GM12874 (cell line): ENCODE data around the gene TET3.

Experiments used
- TF ChIP-seq, protein P1 (sequence below): IDR thresholded peaks from 2 replicates; pipeline ENCODE4 v1.5.1; 2011; ENCODE audit warnings: low read depth, mild to moderate bottlenecking, control low read depth, low read length, moderate library complexity; ENCODE audit not compliant: insufficient read depth

The TET3 gene

DNA sequence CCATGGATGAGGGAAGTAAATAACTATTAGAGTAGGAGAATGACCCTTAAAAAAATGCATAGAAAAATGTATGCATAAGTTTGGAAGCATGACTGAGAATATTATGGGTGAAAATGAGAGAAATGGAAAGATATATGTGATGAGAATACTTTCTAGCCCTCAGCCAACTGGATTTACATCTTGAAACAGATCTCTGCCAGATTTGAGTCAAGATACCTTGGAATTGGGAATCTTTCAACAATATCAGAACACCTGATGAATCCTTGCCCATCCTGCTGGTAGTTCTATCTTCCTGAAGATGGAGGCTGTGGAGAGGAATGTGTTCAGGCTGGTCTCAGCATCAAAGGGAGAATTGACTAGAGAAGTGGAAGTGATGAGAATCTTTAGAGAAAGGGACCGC is 5.8 kb downstream of the TET3 start:
- TF ChIP-seq, protein P1, sequence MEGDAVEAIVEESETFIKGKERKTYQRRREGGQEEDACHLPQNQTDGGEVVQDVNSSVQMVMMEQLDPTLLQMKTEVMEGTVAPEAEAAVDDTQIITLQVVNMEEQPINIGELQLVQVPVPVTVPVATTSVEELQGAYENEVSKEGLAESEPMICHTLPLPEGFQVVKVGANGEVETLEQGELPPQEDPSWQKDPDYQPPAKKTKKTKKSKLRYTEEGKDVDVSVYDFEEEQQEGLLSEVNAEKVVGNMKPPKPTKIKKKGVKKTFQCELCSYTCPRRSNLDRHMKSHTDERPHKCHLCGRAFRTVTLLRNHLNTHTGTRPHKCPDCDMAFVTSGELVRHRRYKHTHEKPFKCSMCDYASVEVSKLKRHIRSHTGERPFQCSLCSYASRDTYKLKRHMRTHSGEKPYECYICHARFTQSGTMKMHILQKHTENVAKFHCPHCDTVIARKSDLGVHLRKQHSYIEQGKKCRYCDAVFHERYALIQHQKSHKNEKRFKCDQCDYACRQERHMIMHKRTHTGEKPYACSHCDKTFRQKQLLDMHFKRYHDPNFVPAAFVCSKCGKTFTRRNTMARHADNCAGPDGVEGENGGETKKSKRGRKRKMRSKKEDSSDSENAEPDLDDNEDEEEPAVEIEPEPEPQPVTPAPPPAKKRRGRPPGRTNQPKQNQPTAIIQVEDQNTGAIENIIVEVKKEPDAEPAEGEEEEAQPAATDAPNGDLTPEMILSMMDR = no peak

DNA sequence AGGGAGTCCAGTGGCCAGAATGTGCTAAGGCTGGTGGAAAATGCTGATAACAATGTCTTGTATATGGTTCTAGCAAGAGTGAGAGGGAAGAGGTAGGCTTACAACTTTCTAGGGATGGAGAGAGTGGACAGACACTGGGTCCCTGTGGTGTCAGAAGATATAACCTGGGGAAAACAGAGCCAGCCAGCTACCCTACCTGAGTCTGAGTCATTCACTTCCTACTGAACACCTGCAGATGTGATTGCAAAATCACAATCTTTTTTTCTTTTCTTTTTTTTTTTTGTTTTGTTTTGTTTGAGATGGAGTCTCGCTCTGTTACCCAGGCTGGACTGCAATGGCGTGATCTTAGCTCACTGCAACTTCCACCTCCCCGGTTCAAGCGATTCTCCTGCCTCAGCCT is 7.3 kb downstream of the TET3 start:
- TF ChIP-seq, protein P1 = no peak

DNA sequence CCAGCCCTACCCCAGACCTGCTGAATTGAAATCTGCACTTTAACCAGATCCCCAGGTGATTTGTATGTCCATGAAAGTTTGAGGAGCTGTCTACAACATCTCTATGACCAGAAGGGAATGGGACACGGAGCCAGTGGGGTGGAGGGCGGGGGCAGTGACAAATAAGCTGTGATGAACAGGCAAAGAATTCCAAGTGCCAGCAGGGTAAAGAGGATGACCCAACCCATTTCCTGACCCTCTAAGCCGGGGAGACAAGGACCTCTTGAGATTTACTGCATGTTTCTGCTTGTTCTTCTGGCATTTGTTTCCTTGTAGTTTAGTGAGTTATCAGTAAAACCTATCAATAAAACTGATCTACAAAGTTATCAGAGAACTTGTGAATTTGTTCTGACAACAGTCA is 8.7 kb downstream of the TET3 start:
- TF ChIP-seq, protein P1 = no peak

DNA sequence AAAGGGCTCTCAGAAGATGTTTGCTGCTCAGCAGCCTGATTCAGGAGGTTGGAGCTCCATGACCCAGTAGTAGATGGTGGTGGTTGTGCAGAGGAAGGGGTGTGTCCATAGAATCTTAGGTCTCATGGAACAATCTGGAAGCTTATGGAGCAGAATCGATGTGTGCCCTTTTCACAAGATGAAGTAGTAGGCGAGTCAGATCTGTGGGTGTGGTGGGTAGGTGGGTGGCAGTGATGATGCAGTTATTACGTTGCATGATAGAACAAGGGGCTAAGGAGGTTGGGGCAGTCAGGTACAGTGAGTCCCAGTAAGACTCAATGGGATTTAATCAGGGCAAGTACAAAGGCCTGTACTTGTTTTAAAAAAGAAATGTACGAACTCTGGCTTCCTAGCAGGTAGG is 9.1 kb downstream of the TET3 start:
- TF ChIP-seq, protein P1 = no peak

DNA sequence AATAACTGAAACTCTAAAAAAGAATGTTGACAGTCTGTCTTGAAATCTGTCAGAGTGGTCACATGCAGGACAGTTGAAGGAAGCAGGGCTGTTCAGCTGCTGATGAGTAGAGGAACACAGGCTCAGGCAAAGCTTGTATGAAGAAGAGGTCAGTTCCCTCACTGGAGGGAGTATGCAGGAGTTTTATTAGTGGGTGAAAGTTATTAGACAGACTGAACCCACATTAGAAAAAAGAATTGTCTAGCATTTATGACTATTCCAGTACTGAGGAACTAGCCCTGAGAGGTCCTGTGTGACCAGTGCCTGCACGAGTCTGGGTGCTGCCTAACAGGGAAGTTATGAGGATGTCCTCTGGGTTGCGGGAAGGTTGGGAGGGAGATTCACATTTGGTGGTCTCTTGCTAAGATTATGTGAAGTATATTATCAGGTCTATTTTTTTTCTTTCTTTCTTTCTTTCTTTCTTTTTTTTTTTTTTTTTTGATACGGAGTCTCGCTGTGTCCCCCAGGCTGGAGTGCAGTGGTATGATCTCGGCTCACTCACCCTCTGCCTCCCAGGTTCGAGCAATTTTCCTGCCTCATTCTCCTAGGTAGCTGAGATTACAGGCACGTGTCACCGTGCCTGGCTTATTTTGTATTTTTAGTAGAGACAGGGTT is 9.6 kb downstream of the TET3 start:
- TF ChIP-seq, protein P1 = no peak

- TF ChIP-seq, protein P1 = peak; percentile 17; the same call in 1 of the 2 replicates
These were observed 11.1 kb downstream of the TET3 start for GRCh38 chr2:73995810-73996209.

DNA sequence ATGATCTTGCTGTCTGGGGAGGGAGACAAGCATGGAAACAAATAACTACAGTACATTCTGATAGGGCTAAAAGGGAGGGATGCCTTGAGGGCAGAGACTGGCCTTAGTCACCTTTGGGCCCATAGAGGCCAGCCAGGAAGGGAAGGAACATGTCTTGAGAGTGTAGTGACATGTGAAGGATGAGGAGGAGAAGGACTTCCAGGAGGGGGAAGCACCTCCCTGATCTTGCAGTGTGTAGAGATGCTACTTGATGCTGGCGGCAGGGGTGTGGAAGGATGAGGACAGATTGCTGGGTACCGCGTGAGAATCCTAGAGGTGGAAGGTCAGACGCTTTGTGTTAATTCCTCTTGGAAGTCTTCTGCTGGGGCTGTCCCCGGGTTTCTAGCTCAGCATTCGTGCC is 13.1 kb downstream of the TET3 start:
- TF ChIP-seq, protein P1 = no peak
